GM19452 (cell line): ENCODE data around the gene FAM131A.
A peak's percentile ranks its signal among the peaks of the same experiment; 100 is the strongest.

ENCODE experiments used
- ATAC-seq: cut with Tn5 transposase; IDR thresholded peaks from one replicate; pipeline ENCODE4 v1.9.1; 2021; ENCODE audit not compliant: unreplicated experiment

FAM131A gene

GRCh38 chr3:184337399-184337714, at the start of gene FAM131A:
FAM131A (plus strand) TSS chr3:184337600; CDS start chr3:184337631, 31 bp downstream.
- no peak for ATAC-seq

GRCh38 chr3:184289426-184289938, 47.9 kb upstream of the FAM131A start:
- ATAC-seq, result no peak

DNA sequence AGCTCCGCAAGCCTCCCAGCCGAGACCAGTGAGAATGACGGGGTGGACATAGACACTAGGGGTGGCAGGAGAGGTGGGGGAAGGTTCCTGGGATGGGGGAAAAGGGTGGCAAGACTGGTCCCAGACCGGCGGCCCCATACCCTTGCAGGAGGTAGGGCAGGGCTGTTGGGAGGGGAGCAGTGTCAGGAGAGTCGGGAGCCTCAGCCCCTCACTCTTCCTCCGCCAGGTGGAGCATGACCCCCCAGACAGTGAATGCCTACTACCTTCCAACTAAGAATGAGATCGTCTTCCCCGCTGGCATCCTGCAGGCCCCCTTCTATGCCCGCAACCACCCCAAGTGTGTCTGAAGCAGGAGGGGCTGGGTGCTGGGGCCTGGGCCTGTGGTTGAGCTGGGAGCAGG, 47.1 kb upstream of the FAM131A start:
- no peak for ATAC-seq

- no peak for ATAC-seq
Observed at GRCh38 chr3:184291044-184291737, 46.2 kb upstream of the FAM131A start.

DNA sequence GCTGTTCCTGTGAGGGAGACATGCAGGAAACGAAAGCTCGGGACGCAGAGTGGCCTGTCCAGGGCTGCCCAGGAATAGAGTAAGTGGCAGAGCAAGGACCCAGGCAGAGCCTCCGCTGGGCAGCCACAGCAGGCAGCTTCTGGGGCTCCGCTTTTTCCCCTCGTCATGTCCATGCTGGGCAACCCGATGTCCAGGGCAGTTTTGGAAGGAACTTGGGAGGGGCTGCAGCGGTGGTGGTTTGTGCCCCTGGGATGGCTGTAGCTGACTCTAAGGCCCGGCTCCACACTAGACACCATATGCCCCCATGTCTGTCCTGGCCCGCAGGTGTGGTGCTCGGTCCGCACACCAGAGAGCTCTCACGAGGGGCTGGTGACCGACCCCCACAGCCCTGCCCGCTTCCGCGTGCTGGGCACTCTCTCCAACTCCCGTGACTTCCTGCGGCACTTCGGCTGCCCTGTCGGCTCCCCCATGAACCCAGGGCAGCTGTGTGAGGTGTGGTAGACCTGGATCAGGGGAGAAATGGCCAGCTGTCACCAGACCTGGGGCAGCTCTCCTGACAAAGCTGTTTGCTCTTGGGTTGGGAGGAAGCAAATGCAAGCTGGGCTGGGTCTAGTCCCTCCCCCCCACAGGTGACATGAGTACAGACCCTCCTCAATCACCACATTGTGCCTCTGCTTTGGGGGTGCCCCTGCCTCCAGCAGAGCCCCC, 45.5 kb upstream of the FAM131A start:
- ATAC-seq, result no peak

GRCh38 chr3:184295771-184296170, 41.6 kb upstream of the FAM131A start:
- no peak for ATAC-seq

DNA sequence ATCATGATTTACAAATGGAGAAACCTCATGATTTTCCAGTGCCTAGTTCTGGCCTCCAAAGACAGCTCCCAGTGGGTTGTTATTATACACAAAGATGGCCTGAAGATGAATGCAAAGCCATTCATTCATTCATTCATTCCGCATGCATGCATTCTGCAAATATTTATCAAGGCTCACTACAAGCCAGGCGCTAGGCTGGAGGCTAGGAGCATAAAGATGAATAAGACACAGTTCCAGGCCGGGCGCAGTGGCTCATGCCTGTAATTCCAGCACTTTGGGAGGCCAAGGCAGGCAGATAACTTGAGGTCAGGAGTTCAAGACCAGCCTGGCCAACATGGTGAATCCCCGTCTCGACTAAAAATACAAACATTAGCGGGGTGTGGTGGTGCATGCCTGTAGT, 40.8 kb upstream of the FAM131A start:
- no peak for ATAC-seq

DNA sequence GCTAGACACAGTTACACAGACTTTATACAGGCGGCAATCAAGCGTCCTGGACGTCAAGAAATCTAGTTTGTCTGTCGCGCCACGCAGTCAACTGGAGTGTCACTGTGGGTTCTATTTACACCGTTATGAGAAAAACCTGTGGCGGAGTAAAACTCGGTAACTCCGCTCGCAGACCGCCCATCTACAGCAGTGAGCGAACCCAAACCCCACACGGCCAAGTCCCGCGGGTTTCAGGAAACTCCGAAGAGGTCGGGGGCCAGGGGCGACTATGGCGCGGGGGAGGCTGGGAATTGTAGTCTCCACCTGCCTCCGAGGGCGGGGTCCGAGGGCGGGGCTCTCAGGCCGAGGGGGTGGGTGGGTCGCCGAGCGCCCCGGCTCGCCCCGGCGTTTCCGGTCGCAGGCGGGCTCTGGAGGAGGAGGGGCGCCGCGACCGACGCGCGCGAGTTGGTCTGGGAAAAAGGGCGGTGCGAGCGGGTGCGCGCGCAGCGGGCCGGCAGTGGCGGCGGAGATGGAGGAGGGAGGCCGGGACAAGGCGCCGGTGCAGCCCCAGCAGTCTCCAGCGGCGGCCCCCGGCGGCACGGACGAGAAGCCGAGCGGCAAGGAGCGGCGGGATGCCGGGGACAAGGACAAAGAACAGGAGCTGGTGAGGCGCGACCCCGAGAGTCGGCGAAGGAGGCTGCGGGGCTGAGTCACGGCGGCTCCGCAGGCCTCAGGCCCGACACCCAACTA, 38.5 kb upstream of the FAM131A start, which contains the start of gene PSMD2:
Gene PSMD2 (plus strand): TSS at position 483 of the 729 bp plus-strand sequence. CDS start 26 bp downstream, at position 509.
- ATAC-seq, result peak; percentile 92

DNA sequence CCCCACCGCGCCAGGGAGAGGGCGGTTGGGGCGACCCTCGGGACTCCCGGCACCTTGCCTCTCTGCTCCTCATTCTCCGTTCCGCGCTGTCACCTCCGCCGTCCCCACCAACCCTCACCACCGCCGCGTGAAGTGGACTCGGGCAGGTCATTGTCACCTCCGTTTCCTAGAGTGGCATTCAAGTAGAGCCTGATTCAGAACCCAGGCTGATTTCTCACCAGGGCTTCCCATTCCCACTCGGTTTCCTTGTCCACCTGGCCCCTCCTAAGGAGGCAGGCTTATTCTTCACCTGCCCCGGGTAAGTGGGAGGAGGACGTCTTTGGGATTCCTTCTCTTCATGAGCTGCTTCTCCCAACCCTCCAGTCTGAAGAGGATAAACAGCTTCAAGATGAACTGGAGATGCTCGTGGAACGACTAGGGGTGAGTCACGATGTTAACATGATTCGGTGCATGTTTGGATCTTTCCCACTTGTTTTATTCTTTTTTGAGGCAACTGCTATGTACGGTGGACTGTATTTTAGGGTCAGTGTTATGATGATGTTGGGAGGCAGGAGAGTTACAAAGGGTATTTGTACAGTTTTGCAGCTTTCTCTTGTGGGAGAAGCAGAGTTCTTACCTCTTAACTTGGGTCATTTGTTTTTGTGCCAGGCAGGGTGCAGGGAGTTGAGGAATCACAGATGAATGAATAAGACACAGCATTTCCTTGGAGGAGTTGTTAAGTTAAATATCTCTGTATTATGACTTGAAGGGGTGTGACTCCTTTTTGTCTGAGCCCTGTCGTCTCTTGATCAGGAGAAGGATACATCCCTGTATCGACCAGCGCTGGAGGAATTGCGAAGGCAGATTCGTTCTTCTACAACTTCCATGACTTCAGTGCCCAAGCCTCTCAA, 37.7 kb upstream of the FAM131A start:
- ATAC-seq, result no peak

DNA sequence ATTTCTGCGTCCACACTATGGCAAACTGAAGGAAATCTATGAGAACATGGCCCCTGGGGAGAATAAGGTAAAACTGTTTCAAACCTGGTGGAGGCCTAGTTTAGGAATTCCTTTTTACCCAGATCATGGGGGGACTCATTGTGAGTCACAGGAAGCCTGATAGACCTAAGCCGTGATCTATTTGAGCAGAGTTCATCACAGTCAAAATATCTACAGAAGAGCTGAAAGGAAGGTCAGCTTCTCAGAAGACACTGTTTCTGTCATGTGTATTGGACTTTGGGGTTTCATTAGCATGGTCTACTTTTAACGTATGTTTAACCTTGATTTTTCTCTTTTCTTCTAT, 37.1 kb upstream of the FAM131A start:
- no peak for ATAC-seq

- ATAC-seq, result no peak
Observed at GRCh38 chr3:184305577-184305976, 31.8 kb upstream of the FAM131A start.

GRCh38 chr3:184306341-184306972, 30.9 kb upstream of the FAM131A start:
- ATAC-seq, result no peak

DNA sequence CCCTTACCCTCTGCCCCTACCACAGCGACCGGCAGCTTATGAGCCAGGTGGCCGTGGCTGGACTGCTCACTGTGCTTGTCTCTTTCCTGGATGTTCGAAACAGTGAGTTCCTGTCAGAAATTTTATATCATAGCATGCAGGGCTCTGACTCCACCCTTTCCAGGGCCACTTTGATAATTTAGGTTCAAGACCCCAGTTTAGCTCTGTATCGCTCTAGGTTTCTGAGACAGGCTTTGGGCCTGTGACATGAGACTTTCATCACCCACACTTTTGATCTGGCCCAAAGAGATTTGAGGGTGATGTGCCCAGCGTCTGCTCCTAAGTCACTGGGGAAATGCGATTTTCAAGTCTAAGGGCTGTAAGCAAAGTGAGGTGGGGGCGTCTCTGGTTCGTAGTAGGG, 29.5 kb upstream of the FAM131A start:
- ATAC-seq, result no peak

- no peak for ATAC-seq
Observed at GRCh38 chr3:184308744-184309143, 28.7 kb upstream of the FAM131A start.

DNA sequence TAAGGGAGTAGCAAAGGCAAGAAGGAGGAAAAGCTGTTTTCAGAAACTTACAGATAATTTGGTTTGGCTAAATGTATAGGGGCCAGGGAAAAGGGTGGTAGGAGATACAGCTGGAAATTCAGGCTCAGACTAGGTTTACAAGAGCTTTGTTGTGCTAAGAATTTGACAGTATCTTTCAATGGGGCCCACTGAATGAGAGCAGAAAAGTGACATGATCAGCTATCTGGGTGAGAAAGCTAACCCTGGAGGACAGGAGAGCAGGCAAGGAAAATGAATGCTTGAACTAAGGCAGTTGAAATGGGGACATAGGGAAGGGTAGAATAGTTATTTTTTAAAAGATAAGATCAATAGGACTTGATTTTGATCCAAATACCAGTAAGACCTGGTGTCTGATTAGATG, 25.8 kb upstream of the FAM131A start:
- ATAC-seq, result no peak

DNA sequence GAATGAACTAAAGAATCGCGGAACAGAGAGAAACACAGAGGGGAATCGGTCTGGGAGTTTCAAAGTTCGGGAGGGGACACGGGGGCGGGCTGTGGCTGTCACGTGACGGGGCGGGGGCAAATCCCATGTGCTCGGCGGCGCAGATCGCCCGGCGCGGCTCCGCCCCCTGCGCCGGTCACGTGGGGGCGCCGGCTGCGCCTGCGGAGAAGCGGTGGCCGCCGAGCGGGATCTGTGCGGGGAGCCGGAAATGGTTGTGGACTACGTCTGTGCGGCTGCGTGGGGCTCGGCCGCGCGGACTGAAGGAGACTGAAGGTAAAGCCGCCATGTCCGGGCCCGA, 23.1 kb upstream of the FAM131A start, which contains the start of gene EIF4G1:
Gene EIF4G1 (plus strand): TSS at position 244 of the 337 bp plus-strand sequence. CDS start 1,191 bp downstream, outside the sequence.
- peak; percentile 87 for ATAC-seq

DNA sequence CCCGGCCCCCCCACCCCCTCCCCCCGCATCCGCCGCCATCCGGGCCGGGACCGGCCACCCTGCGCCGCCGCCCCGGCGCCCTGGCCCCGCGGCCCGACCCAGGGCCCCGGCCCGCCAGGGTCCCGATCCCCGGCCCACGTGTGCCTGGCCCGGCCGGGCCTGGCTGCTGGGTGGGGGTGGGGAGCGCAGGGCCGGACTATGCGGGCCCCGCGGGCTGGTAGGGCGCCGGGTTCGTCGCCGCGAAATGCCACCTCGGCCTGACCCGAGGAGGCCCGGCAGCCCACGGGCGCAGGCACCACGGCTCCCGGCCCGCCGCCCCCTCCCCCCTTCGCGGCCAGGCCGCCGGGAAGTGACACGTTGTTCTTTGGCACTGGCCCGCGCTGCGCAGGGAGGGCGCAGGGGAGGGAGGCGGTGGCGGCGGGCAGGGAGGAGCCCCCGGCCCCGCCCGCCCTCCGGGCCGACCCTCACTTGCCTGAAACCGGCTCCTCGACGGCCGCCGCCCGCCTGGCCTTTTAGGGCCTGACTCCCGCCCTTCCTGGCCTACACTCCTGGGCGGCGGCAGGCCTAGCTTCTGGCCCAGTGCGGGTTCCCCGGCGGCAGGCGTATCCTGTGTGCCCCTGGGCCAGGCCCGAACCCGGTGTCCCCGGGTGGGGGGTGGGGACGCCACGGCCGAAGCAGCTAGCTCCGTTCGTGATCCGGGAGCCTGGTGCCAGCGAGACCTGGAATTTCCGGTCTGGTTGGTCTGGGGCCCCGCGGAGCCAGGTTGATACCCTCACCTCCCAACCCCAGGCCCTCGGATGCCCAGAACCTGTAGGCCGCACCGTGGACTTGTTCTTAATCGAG, 22.5 kb upstream of the FAM131A start:
- peak; percentile 50 for ATAC-seq

DNA sequence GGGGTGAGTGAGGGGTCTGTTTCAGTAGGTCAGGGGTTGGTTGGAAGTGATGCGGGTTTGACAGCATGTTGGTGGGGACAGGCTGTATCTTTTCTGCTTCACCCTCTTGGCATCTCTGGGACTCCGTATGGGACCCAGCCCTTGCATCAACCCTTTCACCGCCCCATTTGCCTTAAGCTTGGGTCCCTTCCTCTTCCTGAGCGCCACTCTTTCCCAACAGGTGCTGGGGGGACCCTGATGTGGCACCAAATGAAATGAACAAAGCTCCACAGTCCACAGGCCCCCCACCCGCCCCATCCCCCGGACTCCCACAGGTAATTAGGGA, 21.9 kb upstream of the FAM131A start:
- no peak for ATAC-seq

DNA sequence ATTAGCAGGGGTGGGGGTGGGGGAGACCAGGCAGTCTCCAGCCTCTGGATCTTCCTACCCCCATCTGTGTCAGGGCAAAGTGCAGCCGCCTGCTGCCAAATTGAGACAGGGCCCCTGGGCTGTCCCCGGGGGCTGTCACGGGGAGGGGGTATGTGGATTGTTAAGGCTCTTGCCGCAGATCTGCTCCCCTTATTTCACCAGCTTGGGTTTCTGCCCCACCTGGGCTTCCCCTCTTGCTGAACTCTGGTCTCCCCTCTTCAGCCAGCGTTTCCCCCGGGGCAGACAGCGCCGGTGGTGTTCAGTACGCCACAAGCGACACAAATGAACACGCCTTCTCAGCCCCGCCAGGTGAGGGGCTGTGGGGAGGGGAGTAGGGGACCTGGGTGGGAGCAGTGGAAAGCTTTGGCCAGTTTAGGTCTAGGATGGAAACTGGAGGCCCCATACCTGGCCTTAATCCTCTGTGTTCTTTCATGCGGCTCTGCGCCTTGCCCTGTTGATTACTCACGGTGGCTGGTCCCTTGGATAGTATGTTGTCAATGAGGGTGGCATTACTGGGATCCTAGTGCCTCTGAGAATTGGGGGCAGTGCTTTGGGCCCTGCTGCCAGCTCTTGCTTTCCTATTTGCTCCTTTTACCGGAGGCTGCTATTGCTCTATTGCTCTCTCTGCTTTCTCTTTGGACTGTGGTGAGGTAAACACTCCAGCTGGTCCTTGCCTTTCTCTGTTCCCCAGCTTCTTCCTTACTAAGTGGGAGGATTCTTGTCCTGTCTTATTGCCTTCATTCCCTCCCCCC, 21.3 kb upstream of the FAM131A start:
- no peak for ATAC-seq
